GM15510 (cell line): ENCODE data around the gene MAPK12.

ENCODE experiments used
- POLR2A ChIP-seq: IDR thresholded peaks from 3 replicates; pipeline ENCODE4 v1.6.1; 2011; ENCODE audit warnings: borderline replicate concordance; ENCODE audit not compliant: insufficient read length; ENCODE audit errors: extremely low read depth

Gene MAPK12

GRCh38 chr22:50257451-50258360, 3.8 kb downstream of the MAPK12 start:
- TF ChIP-seq POLR2A: no peak

- TF ChIP-seq POLR2A: no peak
These were observed 4.4 kb downstream of the MAPK12 start for GRCh38 chr22:50257041-50257440.

GRCh38 chr22:50256258-50256862, 5.1 kb downstream of the MAPK12 start:
- TF ChIP-seq POLR2A: no peak

GRCh38 chr22:50255607-50256006, 5.9 kb downstream of the MAPK12 start:
- TF ChIP-seq POLR2A: no peak

- no peak for TF ChIP-seq POLR2A
These were observed 6.4 kb downstream of the MAPK12 start for GRCh38 chr22:50255099-50255498.

GRCh38 chr22:50253941-50254340, 7.5 kb downstream of the MAPK12 start:
- TF ChIP-seq POLR2A: no peak

GRCh38 chr22:50253046-50253915, 8.2 kb downstream of the MAPK12 start:
- TF ChIP-seq POLR2A: no peak

- no peak for TF ChIP-seq POLR2A
These were observed 9.1 kb downstream of the MAPK12 start for GRCh38 chr22:50252082-50253045.

GRCh38 chr22:50251477-50252081, 9.9 kb downstream of the MAPK12 start:
- TF ChIP-seq POLR2A: no peak

GRCh38 chr22:50250555-50251476, 10.7 kb downstream of the MAPK12 start, which contains the start of gene HDAC10:
Gene HDAC10, minus strand, starts transcription at chr22:50251265. Its CDS starts 233 bp downstream, at chr22:50251032.
- TF ChIP-seq POLR2A: peak; percentile 83

GRCh38 chr22:50250249-50250554, 11.3 kb downstream of the MAPK12 start:
- no peak for TF ChIP-seq POLR2A
